GM10266 (cell line): ENCODE results near the gene ATP5PO.

Source experiments
- DNase-seq: peaks from one replicate; pipeline ENCODE4 v3.0.0; 2012; ENCODE audit errors: extremely low spot score
- TF ChIP-seq, protein P1 (sequence below): IDR thresholded peaks from 2 replicates; pipeline ENCODE4 v1.5.1; 2012; ENCODE audit warnings: mild to moderate bottlenecking, low read depth; ENCODE audit not compliant: control insufficient read depth, insufficient read depth; ENCODE audit errors: missing control alignments

The ATP5PO gene, protein sequence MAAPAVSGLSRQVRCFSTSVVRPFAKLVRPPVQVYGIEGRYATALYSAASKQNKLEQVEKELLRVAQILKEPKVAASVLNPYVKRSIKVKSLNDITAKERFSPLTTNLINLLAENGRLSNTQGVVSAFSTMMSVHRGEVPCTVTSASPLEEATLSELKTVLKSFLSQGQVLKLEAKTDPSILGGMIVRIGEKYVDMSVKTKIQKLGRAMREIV

GRCh38 chr21:33915368-33916199 is at the start of gene ATP5PO:
Gene ATP5PO, minus strand, starts transcription at chr21:33915804. Its CDS starts 41 bp downstream, at chr21:33915763.
- TF ChIP-seq, protein P1, sequence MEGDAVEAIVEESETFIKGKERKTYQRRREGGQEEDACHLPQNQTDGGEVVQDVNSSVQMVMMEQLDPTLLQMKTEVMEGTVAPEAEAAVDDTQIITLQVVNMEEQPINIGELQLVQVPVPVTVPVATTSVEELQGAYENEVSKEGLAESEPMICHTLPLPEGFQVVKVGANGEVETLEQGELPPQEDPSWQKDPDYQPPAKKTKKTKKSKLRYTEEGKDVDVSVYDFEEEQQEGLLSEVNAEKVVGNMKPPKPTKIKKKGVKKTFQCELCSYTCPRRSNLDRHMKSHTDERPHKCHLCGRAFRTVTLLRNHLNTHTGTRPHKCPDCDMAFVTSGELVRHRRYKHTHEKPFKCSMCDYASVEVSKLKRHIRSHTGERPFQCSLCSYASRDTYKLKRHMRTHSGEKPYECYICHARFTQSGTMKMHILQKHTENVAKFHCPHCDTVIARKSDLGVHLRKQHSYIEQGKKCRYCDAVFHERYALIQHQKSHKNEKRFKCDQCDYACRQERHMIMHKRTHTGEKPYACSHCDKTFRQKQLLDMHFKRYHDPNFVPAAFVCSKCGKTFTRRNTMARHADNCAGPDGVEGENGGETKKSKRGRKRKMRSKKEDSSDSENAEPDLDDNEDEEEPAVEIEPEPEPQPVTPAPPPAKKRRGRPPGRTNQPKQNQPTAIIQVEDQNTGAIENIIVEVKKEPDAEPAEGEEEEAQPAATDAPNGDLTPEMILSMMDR: no peak
- DNase-seq: peak; percentile 91

GRCh38 chr21:33964706-33965325 is 49.2 kb upstream of the ATP5PO start:
- TF ChIP-seq, protein P1: no peak
- DNase-seq: no peak

DNA sequence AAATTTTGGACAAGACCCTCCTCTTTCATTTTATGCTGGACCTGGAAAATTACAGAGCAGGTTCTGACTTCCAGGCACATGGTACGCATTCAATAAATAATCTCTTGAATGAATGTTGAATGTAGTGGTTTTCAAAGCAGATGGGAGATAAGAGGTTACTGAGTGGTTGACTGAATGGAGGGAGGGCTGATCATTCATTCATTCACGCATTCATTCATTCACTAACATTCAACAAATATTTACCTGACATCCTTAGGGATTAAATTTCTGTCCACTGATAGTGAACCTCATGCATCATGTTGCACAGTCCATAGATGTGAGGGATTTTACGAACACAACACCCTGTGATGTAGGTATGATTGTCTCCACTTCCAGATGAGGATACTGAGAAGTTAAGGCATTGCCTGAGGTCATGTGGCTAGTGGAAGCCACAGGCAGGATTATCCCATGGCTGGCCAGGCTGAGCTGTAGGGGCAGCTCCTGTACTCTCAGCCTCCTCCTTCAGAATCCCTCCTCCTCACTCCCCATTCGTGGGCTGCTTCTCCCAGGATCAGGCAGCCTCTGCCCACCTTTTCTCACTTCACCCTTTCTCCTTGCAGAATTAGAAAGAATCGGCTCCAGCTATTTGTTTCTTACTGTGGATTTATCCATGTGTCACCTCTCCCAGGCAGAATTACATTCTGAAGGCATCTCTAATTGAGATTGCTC is 48.4 kb upstream of the ATP5PO start:
- TF ChIP-seq, protein P1: no peak
- no peak for DNase-seq

GRCh38 chr21:33962290-33962689 is 46.7 kb upstream of the ATP5PO start:
- TF ChIP-seq, protein P1: no peak
- DNase-seq: no peak

DNA sequence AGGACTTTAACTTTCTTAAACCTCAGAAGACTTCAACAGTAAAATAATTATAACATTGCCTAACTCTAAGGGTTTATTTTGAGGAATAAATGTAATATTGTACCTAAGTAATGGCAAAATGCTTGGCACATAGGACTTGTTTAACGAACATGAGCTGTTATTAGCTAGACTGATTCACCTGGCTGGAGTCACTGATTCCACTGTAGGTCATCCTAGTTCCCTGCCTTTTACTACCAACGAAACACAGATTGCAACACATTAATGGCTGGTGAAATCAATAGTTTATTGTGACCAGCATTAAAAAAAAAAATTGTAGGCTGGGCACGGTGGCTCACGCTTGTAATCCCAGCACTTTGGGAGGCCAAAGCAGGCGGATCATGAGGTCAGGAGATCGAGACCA is 45.5 kb upstream of the ATP5PO start:
- DNase-seq: no peak
- TF ChIP-seq, protein P1: no peak

- no peak for DNase-seq
- TF ChIP-seq, protein P1: no peak
Observed at GRCh38 chr21:33959680-33960079, 44.1 kb upstream of the ATP5PO start.
